ENCODE measurements around the gene GPR15LG. TPM values are rescaled to one million over a fixed set of nuclear protein-coding genes. Genes with fewer than 3 reads are reported as not detected.

GPR15LG gene
- total RNA-seq, 1 donor from 2014 or later, result 0.70 TPM

GRCh38 chr10:84193846-84194423, 20.3 kb downstream of the GPR15LG start:
- Mint-ChIP-seq H3K36me3 (no peaks in the 10 kb centered on the region), H3K27ac (no peak overlapping the region), H3K27me3 (peaks cover 85% of the 10 kb centered on the region), H3K9me3 (no peaks in the 10 kb centered on the region), H3K4me3 (peak overlapping the region; percentile 67), H3K4me1 (ENCODE audit: unreplicated experiment) (no peaks in the 10 kb centered on the region)
- no peak for DNase-seq (ENCODE audit: extremely low spot score, unreplicated experiment)
- TF ChIP-seq, protein P1, sequence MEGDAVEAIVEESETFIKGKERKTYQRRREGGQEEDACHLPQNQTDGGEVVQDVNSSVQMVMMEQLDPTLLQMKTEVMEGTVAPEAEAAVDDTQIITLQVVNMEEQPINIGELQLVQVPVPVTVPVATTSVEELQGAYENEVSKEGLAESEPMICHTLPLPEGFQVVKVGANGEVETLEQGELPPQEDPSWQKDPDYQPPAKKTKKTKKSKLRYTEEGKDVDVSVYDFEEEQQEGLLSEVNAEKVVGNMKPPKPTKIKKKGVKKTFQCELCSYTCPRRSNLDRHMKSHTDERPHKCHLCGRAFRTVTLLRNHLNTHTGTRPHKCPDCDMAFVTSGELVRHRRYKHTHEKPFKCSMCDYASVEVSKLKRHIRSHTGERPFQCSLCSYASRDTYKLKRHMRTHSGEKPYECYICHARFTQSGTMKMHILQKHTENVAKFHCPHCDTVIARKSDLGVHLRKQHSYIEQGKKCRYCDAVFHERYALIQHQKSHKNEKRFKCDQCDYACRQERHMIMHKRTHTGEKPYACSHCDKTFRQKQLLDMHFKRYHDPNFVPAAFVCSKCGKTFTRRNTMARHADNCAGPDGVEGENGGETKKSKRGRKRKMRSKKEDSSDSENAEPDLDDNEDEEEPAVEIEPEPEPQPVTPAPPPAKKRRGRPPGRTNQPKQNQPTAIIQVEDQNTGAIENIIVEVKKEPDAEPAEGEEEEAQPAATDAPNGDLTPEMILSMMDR (conservative IDR thresholded peaks at IDR 0.05), result no peak

GRCh38 chr10:84194424-84195043, 20.9 kb downstream of the GPR15LG start, which contains the start of gene CDHR1:
CDHR1 (plus strand) TSS chr10:84194537; CDS start chr10:84194761, 224 bp downstream.
- peak within 1 kb of the TSS; percentile 67 for H3K4me3 Mint-ChIP-seq
- DNase-seq (ENCODE audit: extremely low spot score, unreplicated experiment), result no peak
- H3K27me3 Mint-ChIP-seq, result peaks cover 84% of the 10 kb centered on the region
- TF ChIP-seq, protein P1 (conservative IDR thresholded peaks at IDR 0.05), result no peak
- no peaks in the 10 kb centered on the region for H3K36me3 Mint-ChIP-seq
- no peak within 1 kb of the TSS for H3K27ac Mint-ChIP-seq
- H3K4me1 Mint-ChIP-seq (ENCODE audit: unreplicated experiment), result no peaks in the 10 kb centered on the region
- H3K9me3 Mint-ChIP-seq, result no peaks in the 10 kb centered on the region

DNA sequence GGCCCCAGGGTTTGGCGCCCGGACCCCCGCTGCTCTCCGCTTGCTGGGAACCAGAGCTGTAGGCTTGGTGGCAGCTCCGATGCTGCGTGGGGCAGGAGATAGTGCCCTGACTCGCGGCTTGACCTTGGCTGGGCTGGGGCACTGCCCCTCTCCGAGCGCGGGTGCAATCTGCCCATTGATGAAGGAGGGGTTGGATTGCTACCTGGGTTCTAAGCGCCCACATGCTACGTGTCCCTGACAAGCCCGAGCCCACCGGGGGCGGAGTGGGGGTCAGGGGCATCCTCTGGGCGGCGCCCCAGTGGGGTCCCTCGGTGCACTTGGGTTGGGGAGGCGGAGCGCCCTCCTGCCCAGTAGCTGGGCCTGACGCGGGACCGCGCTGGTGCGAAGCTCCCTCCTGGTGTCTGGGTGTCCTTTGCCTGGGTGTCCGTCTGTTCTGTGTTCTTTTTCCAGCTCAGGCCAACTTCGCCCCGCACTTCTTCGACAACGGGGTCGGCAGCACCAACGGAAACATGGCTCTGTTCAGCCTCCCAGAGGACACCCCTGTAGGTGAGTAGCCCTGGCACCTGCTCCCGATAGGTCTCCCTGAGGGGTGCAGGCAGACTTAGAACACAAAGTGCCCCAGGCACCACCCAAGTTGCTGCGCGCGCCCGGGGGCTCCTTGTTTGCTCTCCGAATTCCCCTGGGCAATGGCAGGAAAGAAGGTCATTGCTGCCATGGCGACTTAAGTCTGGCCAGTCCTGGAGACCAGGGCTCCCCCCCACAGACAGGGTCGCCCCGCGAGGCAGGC, 21.6 kb downstream of the GPR15LG start:
- Mint-ChIP-seq H3K36me3 (no peaks in the 10 kb centered on the region), H3K9me3 (no peaks in the 10 kb centered on the region), H3K4me3 (peak overlapping the region; percentile 57), H3K27ac (no peak overlapping the region), H3K27me3 (peaks cover 88% of the 10 kb centered on the region), H3K4me1 (ENCODE audit: unreplicated experiment) (no peaks in the 10 kb centered on the region)
- no peak for DNase-seq (ENCODE audit: extremely low spot score, unreplicated experiment)
- TF ChIP-seq, protein P1 (conservative IDR thresholded peaks at IDR 0.05), result no peak

GRCh38 chr10:84196083-84196482, 22.5 kb downstream of the GPR15LG start:
- H3K36me3 Mint-ChIP-seq, result no peaks in the 10 kb centered on the region
- TF ChIP-seq, protein P1 (conservative IDR thresholded peaks at IDR 0.05), result no peak
- H3K27me3 Mint-ChIP-seq, result peaks cover 90% of the 10 kb centered on the region
- no peaks in the 10 kb centered on the region for H3K9me3 Mint-ChIP-seq
- no peak overlapping the region for H3K27ac Mint-ChIP-seq
- no peak for DNase-seq (ENCODE audit: extremely low spot score, unreplicated experiment)
- peak overlapping the region; percentile 47 for H3K4me3 Mint-ChIP-seq
- H3K4me1 Mint-ChIP-seq (ENCODE audit: unreplicated experiment), result no peaks in the 10 kb centered on the region

DNA sequence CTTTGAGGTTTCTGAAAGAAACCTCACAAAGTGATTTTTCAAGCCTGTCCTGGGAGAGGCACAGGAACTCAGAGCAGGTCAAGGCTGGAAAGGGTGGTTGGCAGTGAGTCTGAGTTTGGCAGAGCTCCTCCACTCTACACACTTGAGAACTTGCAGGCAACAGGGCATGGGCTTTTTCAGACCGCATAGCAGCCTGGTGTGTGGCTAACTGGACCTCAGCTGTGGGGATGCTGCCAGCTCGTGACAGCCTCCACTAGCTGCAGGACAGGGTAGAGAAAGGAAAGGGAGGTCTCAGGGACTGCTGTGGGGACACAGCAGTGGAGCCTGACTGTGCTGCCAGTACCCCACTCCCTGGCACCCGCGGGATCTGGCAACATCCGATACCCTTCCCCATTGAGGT, 23.3 kb downstream of the GPR15LG start:
- Mint-ChIP-seq H3K36me3 (no peaks in the 10 kb centered on the region), H3K9me3 (no peaks in the 10 kb centered on the region), H3K4me1 (ENCODE audit: unreplicated experiment) (no peaks in the 10 kb centered on the region), H3K27ac (no peak overlapping the region), H3K27me3 (peaks cover 81% of the 10 kb centered on the region), H3K4me3 (no peak overlapping the region)
- TF ChIP-seq, protein P1 (conservative IDR thresholded peaks at IDR 0.05), result no peak
- no peak for DNase-seq (ENCODE audit: extremely low spot score, unreplicated experiment)
